Retina (tissue), 1 donor: ENCODE results near the gene RAMP1.
A peak's percentile ranks its signal among the peaks of the same experiment; 100 is the strongest.
"Not testable (repeated sequence)": the region's sequence is repeated elsewhere in the genome, so short reads cannot be mapped to it uniquely, and the experiment has no call there.

Source experiments
- DNase-seq: peaks from one replicate; pipeline ENCODE4 v3.0.0-alpha.2; 2016

The RAMP1 gene

GRCh38 chr2:237919593-237919992 is 60.2 kb downstream of the RAMP1 start:
- no peak for DNase-seq

- no peak for DNase-seq
These were observed 61.2 kb downstream of the RAMP1 start for GRCh38 chr2:237920673-237921072.

GRCh38 chr2:237921967-237922492 is 62.6 kb downstream of the RAMP1 start:
- DNase-seq = no peak

GRCh38 chr2:237922641-237923361 is 63.4 kb downstream of the RAMP1 start:
- DNase-seq = no peak

GRCh38 chr2:237923481-237924163 is 64.2 kb downstream of the RAMP1 start:
- DNase-seq = peak; percentile 84

- DNase-seq = no peak
These were observed 64.7 kb downstream of the RAMP1 start for GRCh38 chr2:237924164-237924534.

GRCh38 chr2:237927135-237927534 is 67.7 kb downstream of the RAMP1 start:
- DNase-seq = no peak

- no peak for DNase-seq
These were observed 68.6 kb downstream of the RAMP1 start for GRCh38 chr2:237927986-237928385.

GRCh38 chr2:237929979-237930378 is 70.6 kb downstream of the RAMP1 start:
- no peak for DNase-seq

GRCh38 chr2:237931205-237931721 is 71.8 kb downstream of the RAMP1 start:
- no peak for DNase-seq

- DNase-seq = no peak
These were observed 73.3 kb downstream of the RAMP1 start for GRCh38 chr2:237932731-237933131.

GRCh38 chr2:237934186-237934585 is 74.8 kb downstream of the RAMP1 start:
- DNase-seq = no peak

- no peak for DNase-seq
These were observed 76.5 kb downstream of the RAMP1 start for GRCh38 chr2:237935740-237936452.

- no peak for DNase-seq
These were observed 79.8 kb downstream of the RAMP1 start for GRCh38 chr2:237939251-237939650.

GRCh38 chr2:237940828-237941227 is 81.4 kb downstream of the RAMP1 start:
- DNase-seq = no peak

GRCh38 chr2:237941239-237941638 is 81.8 kb downstream of the RAMP1 start:
- DNase-seq = no peak

GRCh38 chr2:237942513-237942899 is 83.1 kb downstream of the RAMP1 start:
- no peak for DNase-seq

GRCh38 chr2:237943395-237944094 is 84.1 kb downstream of the RAMP1 start:
- DNase-seq = peak; percentile 29

- no peak for DNase-seq
These were observed 84.9 kb downstream of the RAMP1 start for GRCh38 chr2:237944302-237944701.

GRCh38 chr2:237946423-237946822 is 87.0 kb downstream of the RAMP1 start:
- no peak for DNase-seq

- DNase-seq = not testable (repeated sequence)
These were observed 91.9 kb downstream of the RAMP1 start for GRCh38 chr2:237951354-237951753.

GRCh38 chr2:237951878-237952277 is 92.5 kb downstream of the RAMP1 start:
- no peak for DNase-seq

- DNase-seq = no peak
These were observed 93.4 kb downstream of the RAMP1 start for GRCh38 chr2:237952851-237953250.
